ENCODE measurements around the gene MON1B.
"Not testable (repeated sequence)": the region's sequence is repeated elsewhere in the genome, so short reads cannot be mapped to it uniquely, and the experiment has no call there.

GRCh38 chr16:77186298-77186697 lies 4.7 kb upstream of the MON1B start:
- TF ChIP-seq CTCF, POLR2A (IDR thresholded peaks at IDR 0.05): not testable (repeated sequence)

All from right lobe of liver (tissue), 4 donors.